ENCODE data around the gene PSD4. TPM values are rescaled to one million over a fixed set of nuclear protein-coding genes. Genes with fewer than 3 reads are reported as not detected.

Gene PSD4
- 0.87 TPM for polyA plus RNA-seq (2013, experiment 1 of 2)
- polyA plus RNA-seq (2013, experiment 2 of 2): 0.90 TPM

DNA sequence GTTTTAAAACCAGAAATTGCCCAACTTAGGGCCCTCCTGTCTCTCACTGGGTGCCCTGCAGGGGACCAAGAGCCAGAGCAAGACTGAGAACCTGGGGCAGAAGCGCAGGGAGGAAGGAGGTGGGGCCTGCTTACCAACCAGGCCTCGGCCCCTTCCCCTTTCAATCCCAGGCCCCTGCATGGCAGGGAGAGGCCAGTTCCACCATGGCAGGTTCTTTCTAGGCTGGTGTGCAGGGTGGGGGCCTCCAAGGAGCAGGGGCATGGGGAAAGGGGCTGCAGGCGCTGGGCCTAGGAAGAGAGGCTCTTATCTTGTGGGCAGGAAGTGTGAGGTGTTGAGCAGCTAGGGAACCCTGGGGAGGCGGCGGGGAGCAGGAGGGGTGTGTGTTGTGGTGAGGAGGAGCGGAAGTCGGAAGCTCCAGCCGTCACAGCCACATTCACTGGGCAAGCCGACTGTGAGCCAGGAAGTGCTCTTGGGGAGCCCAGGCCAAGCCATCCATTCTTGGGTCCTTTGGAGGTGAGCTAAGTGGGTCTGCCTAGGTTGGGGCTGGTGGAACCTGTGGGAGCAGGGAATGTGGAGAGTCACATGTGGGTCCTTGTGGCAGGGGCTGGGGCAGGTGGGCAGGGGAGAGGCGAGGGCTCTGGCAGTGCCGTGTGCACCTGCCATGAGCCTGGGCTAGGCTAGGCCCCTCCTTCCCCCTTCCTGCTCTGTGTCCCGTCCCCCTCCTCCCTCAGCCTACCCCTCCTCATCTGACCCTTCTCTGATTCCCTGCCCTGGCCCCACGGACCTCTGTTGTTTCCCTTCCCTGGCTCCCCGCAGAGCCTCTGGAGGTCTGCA lies at the start of gene PSD4:
Gene PSD4 (plus strand): TSS at position 430 of the 834 bp plus-strand sequence. CDS start 8,486 bp downstream, outside the sequence.
- no peak within 1 kb of the TSS for H3K4me2 ChIP-seq (ENCODE audit: low read length)
- H3K27me3 ChIP-seq (ENCODE audit: insufficient read depth, low read length, poor library complexity): no peaks in the 10 kb centered on the region
- H2BK120ac ChIP-seq (ENCODE audit: low read depth, low read length): no peak within 1 kb of the TSS
- no peak within 1 kb of the TSS for H3K4ac ChIP-seq (ENCODE audit: low read depth, low read length)
- H3K36me3 ChIP-seq (ENCODE audit: control insufficient read depth, insufficient read depth, low read length): no peaks in the 10 kb centered on the region
- H4K8ac ChIP-seq (ENCODE audit: low read depth, low read length): no peak within 1 kb of the TSS
- no peaks in the 10 kb centered on the region for H3K79me1 ChIP-seq (ENCODE audit: low read length)
- no peak within 1 kb of the TSS for H3K18ac ChIP-seq (ENCODE audit: low read length)
- H3K4me1 ChIP-seq (ENCODE audit: control insufficient read depth, low read depth, low read length): peaks cover 6% of the 10 kb centered on the region
- peak within 1 kb of the TSS; percentile 63 for H2AK5ac ChIP-seq (ENCODE audit: low read length)
- peak within 1 kb of the TSS; percentile 65 for H3K56ac ChIP-seq (ENCODE audit: low read length)
- no peak within 1 kb of the TSS for H3K23ac ChIP-seq (ENCODE audit: low read length)
- no peak within 1 kb of the TSS for H4K5ac ChIP-seq (ENCODE audit: low read length)
- H3K27ac ChIP-seq (ENCODE audit: low read depth, low read length): no peak within 1 kb of the TSS
- H3K79me2 ChIP-seq (ENCODE audit: control insufficient read depth, insufficient read depth, low read length): no peaks in the 10 kb centered on the region
- no peak within 1 kb of the TSS for H2BK5ac ChIP-seq (ENCODE audit: low read length)
- no CpG with 5 or more reads among the region's 14 CpGs for WGBS (ENCODE audit: extremely low coverage, insufficient coverage, low lambda C conversion rate)
- H3K9ac ChIP-seq (ENCODE audit: low read length): no peak within 1 kb of the TSS
- peak; percentile 79 for DNase-seq
- H2BK15ac ChIP-seq (replicated peaks; ENCODE audit: low read depth): no peak within 1 kb of the TSS
- H3K4me3 ChIP-seq (ENCODE audit: low read length): no peak within 1 kb of the TSS

DNA sequence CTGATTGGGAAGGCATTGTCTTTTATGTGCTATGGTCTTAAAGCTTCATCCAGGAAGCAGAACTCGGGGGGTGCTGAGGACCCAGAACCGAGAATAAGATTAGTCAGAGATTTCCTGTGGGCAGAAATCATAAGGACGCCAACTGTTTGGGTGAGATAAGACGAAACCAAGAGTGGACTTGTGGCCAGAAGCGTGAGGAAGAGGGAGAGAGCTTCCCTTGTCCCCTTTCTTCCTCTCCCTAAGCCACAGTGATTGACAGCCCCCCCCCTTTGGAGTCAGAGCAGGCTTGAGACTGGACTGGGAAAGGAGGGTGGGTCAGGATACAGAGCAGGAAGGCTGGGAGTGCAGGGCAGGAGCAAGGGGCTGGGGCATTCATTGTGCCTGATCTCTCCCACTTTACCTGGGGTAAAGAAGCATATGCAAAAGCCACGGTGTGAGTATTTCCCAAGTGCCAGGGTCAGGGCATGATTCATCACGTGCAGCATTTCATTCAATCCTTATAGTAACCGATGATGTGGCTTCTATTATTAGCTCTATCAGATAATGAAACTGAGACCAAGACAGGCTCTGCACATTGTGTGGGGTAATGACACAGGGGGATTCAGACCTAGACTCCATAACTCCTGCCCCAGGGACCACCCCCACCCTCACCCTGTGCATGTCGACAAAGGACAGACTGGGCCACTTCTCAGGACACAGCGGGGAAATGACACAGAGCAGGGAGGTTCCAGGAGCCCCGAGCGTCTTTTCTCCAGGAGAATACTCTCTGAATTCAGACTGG lies 49.4 kb upstream of the PSD4 start:
- H2BK5ac ChIP-seq (ENCODE audit: low read length): no peak overlapping the region

DNA sequence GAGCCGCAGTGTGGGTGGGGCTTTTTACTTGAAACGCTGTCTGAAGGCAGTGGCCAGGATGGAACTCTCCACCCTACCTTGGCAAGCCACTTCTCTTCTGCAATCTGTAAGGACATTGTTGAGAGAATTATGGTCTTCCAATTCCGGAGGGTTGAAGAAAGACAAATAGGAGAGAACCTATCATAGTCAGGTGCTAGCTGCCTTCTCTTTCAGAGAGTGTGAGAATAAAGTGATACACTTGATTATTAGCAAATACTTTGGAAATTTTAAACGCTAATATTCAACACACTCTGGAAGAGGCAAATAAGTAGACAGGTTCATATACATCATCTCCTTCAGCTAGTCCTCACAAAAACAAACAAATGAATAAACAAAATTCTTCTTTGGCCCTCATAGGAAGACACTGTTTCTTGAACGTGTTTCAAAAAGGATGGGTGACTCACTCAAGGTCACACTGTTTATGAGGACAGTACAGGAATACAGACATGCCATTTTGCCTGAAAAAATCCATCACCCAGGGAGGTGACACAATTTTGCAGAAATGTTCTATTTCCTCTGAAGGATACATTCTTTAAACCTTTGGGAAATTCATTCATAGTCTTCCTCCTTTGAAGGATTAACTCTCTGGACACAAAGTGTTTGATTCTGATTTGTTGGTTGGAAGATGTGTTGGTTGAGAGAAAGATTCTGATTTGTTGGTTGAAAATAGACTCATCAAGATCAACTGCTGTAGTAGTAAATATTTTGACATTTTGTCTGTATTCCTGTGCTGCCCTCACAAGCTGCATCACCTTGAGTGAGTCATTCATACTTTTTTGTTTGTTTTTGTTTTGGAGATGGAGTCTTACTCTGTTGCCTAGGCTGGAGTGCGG lies 48.6 kb upstream of the PSD4 start:
- Histone ChIP-seq H3K36me3 (ENCODE audit: control insufficient read depth, insufficient read depth, low read length) (no peaks in the 10 kb centered on the region), H3K4me2 (ENCODE audit: low read length) (no peak overlapping the region), H3K4me3 (ENCODE audit: low read length) (no peak overlapping the region), H3K4ac (ENCODE audit: low read depth, low read length) (no peak overlapping the region), H3K9ac (ENCODE audit: low read length) (no peak overlapping the region), H2AK5ac (ENCODE audit: low read length) (no peak overlapping the region), H3K27me3 (ENCODE audit: insufficient read depth, low read length, poor library complexity) (no peaks in the 10 kb centered on the region), H2BK15ac (replicated peaks; ENCODE audit: low read depth) (no peak overlapping the region), H3K79me1 (ENCODE audit: low read length) (no peaks in the 10 kb centered on the region), H3K27ac (ENCODE audit: low read depth, low read length) (no peak overlapping the region), H3K56ac (ENCODE audit: low read length) (no peak overlapping the region), H3K18ac (ENCODE audit: low read length) (no peak overlapping the region), H2BK120ac (ENCODE audit: low read depth, low read length) (no peak overlapping the region), H3K4me1 (ENCODE audit: control insufficient read depth, low read depth, low read length) (no peaks in the 10 kb centered on the region), H4K8ac (ENCODE audit: low read depth, low read length) (no peak overlapping the region), H3K23ac (ENCODE audit: low read length) (no peak overlapping the region), H4K5ac (ENCODE audit: low read length) (no peak overlapping the region), H2BK5ac (ENCODE audit: low read length) (no peak overlapping the region), H3K79me2 (ENCODE audit: control insufficient read depth, insufficient read depth, low read length) (no peaks in the 10 kb centered on the region)
- WGBS (ENCODE audit: extremely low coverage, insufficient coverage, low lambda C conversion rate): no CpG with 5 or more reads among the region's 6 CpGs
- no peak for DNase-seq

More for the DNA sequence above, 49.4 kb upstream of the PSD4 start:
- Histone ChIP-seq H3K56ac (ENCODE audit: low read length) (no peak overlapping the region), H3K23ac (ENCODE audit: low read length) (no peak overlapping the region), H3K36me3 (ENCODE audit: control insufficient read depth, insufficient read depth, low read length) (no peaks in the 10 kb centered on the region), H3K79me1 (ENCODE audit: low read length) (no peaks in the 10 kb centered on the region), H3K4me1 (ENCODE audit: control insufficient read depth, low read depth, low read length) (no peaks in the 10 kb centered on the region), H3K27me3 (ENCODE audit: insufficient read depth, low read length, poor library complexity) (no peaks in the 10 kb centered on the region), H3K4me2 (ENCODE audit: low read length) (no peak overlapping the region), H2BK120ac (ENCODE audit: low read depth, low read length) (no peak overlapping the region), H3K18ac (ENCODE audit: low read length) (no peak overlapping the region), H4K5ac (ENCODE audit: low read length) (no peak overlapping the region), H2BK15ac (replicated peaks; ENCODE audit: low read depth) (no peak overlapping the region), H3K4me3 (ENCODE audit: low read length) (no peak overlapping the region), H4K8ac (ENCODE audit: low read depth, low read length) (no peak overlapping the region), H3K4ac (ENCODE audit: low read depth, low read length) (no peak overlapping the region), H3K79me2 (ENCODE audit: control insufficient read depth, insufficient read depth, low read length) (no peaks in the 10 kb centered on the region), H3K27ac (ENCODE audit: low read depth, low read length) (no peak overlapping the region), H3K9ac (ENCODE audit: low read length) (no peak overlapping the region), H2AK5ac (ENCODE audit: low read length) (no peak overlapping the region)
- no peak for DNase-seq
- WGBS (ENCODE audit: extremely low coverage, insufficient coverage, low lambda C conversion rate): no CpG with 5 or more reads among the region's 12 CpGs

DNA sequence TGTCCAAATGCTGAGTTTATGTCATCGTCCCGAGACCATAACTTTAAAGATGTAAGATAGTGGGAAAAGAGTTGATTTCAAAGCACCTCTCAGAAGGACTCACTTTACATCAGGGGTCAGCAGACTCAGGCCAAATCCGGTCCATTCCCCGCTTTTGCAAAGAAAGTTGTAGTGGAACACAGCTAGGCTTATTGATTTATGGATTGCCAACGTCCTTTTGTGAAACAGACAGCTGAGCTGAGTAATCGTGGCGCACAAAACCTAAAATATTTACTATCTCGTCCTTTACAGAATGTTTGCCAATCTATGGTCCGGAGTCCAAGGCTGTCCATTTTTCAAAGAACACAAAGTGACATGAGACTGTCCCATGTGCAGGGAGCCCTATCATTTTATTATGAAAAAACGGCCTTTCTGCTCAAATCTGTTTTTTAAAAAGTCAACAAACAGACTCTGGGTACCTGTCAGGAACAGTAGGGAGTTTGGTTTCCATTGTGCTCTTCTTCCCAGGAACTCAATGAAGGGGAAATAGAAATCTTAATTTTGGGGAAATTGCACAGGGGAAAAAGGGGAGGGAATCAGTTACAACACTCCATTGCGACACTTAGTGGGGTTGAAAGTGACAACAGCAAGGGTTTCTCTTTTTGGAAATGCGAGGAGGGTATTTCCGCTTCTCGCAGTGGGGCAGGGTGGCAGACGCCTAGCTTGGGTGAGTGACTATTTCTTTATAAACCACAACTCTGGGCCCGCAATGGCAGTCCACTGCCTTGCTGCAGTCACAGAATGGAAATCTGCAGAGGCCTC lies 46.7 kb upstream of the PSD4 start, which contains the start of gene IL1RN:
Gene IL1RN (plus strand): TSS at position 754 of the 801 bp plus-strand sequence. CDS start 27 bp downstream, at position 781.
- Histone ChIP-seq H3K27me3 (ENCODE audit: insufficient read depth, low read length, poor library complexity) (no peaks in the 10 kb centered on the region), H2AK5ac (ENCODE audit: low read length) (no peak within 1 kb of the TSS), H3K23ac (ENCODE audit: low read length) (no peak within 1 kb of the TSS), H3K4me2 (ENCODE audit: low read length) (no peak within 1 kb of the TSS), H2BK5ac (ENCODE audit: low read length) (no peak within 1 kb of the TSS), H3K56ac (ENCODE audit: low read length) (no peak within 1 kb of the TSS), H2BK15ac (replicated peaks; ENCODE audit: low read depth) (no peak within 1 kb of the TSS), H3K18ac (ENCODE audit: low read length) (no peak within 1 kb of the TSS), H3K79me1 (ENCODE audit: low read length) (no peaks in the 10 kb centered on the region), H4K8ac (ENCODE audit: low read depth, low read length) (no peak within 1 kb of the TSS), H3K36me3 (ENCODE audit: control insufficient read depth, insufficient read depth, low read length) (no peaks in the 10 kb centered on the region), H3K4ac (ENCODE audit: low read depth, low read length) (no peak within 1 kb of the TSS), H3K9ac (ENCODE audit: low read length) (no peak within 1 kb of the TSS), H3K27ac (ENCODE audit: low read depth, low read length) (no peak within 1 kb of the TSS), H3K79me2 (ENCODE audit: control insufficient read depth, insufficient read depth, low read length) (no peaks in the 10 kb centered on the region), H3K4me1 (ENCODE audit: control insufficient read depth, low read depth, low read length) (no peaks in the 10 kb centered on the region), H3K4me3 (ENCODE audit: low read length) (no peak within 1 kb of the TSS), H4K5ac (ENCODE audit: low read length) (no peak within 1 kb of the TSS), H2BK120ac (ENCODE audit: low read depth, low read length) (no peak within 1 kb of the TSS)
- WGBS (ENCODE audit: extremely low coverage, insufficient coverage, low lambda C conversion rate): no CpG with 5 or more reads among the region's 16 CpGs
- no peak for DNase-seq
